Frontal cortex (tissue), 4 donors: ENCODE data around the gene CPED1. TPM values are rescaled to one million over a fixed set of nuclear protein-coding genes. Genes with fewer than 3 reads are reported as not detected.
"Not testable (repeated sequence)": the region's sequence is repeated elsewhere in the genome, so short reads cannot be mapped to it uniquely, and the experiment has no call there.

Experiments used
- DNase-seq, 2 donors: peaks; one replicate each; pipeline ENCODE4 v3.0.0; 2012; ENCODE audit warnings: low spot score in 2 of 2
- FAIRE-seq: peaks from 2 replicates; lab custom pipeline; 2012; peaks lifted over from hg19 to GRCh38; lab: Jason Lieb, UNC
- total RNA-seq: library from RNA; depleted of rRNA; stranded (reverse); fragments of >200 nt; gene quantifications from one replicate; pipeline ENCODE4 v1.2.3, GENCODE V29; 2014
- donor health status: control.
- donor health status: control.
- donor health status: control.

CPED1 gene
- total RNA-seq, 1 donor from 2014 or later = 3.3 TPM

DNA sequence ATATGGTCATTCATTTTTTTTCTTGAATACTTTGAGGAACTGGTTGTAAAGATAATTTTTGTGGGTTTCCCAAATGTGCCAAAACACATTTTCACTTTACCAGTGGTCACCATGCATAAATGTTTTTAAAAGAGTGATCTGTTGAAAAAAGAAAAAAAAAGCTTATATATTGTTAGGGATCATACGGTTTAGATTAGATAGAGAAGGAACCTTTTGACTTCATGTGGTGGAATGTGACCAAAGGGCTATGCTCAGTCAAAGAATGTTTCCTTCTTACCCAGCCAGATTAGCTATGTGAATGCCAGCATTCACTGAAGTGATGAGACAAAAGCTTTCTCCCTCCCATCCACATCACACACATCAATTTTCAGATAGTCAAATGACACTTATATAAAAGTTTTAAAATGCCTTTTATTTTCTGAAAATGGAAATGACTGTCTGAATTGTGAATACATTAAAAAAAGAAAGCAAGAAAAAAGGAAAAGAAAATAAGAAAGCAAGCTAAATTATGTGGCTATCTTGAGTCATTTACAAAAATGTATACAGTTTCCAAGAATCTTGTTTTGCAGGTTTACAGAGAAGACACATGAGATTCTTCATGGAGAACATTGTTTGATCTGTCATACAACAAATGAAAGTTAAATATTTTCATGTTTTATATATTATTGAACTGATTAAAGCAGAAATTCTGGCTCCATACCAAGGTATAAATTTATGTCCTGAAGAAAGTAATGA, 8.6 kb upstream of the CPED1 start:
- DNase-seq (no peak), FAIRE-seq (no peak)

DNA sequence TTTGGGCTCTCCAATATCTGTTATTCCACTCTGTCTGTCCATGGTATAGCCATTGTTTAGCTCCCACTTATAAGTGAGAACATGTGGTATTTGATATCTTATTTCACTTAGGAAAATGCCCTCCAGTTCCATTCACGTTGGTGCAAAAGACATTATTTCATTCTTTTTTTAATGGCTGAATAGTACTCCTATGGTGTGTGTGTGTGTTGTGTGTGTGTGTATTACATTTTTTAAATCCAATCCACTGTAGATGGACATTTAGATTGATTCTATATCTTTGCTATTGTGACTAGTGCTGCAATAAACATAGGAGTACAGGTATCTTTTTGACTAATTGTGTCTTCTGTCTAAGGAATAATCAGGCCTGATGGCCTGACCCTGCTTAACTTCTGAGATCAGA, 7.4 kb upstream of the CPED1 start:
- DNase-seq = no peak
- FAIRE-seq = no peak

DNA sequence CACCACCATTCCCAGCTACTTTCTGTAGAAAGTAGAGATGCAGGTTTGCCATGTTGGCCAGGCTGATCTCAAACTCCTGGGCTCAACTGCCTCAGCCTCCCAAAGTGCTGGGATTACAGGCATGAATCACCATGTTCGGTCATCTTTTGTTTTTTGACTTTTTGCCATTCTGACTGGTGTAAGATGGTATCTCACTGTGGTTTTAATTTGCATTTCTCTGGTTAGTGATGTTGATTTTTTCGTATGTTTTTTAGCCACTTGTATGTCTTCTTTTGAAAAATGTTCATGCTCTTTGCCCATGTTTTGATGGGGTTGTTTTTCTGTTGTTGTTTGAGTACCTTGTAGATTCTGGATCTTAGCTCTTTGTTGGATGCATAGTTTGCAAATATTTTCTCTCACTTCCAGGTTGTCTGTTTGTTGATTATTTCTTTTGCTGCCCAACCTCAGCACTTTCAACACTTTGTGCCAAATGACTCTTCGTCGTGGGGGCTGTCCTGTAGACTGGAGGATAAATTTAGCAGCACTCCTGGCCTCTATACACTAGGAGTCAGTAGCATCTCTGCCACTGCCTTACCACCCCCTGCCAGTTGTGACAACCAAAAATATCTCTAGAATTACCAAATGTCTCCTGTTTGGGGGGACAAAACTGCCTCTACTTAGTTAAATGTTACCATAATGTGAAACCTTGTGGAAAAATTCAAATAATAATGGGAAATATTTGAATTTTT, 6.5 kb upstream of the CPED1 start:
- DNase-seq = no peak
- FAIRE-seq = no peak

GRCh38 chr7:120983592-120983991, 4.9 kb upstream of the CPED1 start:
- DNase-seq, FAIRE-seq: not testable (repeated sequence)

DNA sequence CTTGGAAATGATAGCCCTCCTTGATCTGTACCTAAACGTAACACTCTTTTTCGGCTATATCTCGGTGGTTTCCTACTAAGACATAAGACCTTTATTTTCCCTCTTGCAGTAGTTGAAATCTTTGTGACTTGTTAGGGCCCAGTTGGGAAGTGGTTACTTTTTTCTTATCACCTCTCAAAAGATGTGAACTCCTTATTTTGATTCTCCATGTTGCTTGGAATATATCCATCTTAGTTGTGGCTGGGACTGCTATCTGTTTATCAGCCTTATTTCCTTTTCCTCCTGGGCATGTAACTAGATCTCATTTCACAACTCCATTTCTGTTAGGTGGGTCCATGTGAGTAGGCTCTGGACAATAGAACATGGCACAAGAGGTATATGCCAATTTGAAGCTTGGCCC, 4.1 kb upstream of the CPED1 start:
- no peak for DNase-seq
- FAIRE-seq = no peak

DNA sequence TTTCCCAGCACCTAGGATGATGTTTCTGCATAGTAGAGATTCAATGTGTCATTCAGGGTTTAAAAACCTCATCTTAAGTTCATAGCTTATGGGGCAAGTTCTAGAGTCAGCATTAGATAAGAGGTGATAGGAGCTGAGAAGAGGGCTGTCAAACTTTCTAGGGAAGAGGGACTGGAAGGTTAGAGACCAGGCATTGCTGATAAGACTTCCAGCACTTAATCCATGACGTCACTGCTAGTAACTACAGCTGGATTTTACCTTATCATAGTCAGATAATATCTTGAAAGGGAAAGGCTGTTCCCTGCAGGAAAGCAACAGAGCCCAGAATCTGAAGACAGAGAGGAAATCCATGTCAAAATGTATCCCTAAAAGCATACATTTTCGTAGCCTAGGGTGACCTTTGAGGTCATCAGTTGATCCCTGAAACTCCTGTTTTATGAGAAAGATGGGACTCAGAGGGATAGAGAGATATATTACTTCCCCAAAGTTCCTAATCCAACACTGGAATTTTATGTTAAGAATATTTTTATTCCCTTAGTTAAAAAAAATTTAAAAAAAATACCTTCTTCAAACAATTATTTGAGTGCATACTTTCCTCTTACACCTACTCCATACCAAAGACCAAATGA, 3.3 kb upstream of the CPED1 start:
- no peak for FAIRE-seq
- DNase-seq = no peak

GRCh38 chr7:120985839-120986238, 2.7 kb upstream of the CPED1 start:
- DNase-seq (no peak), FAIRE-seq (no peak)

GRCh38 chr7:120986650-120987049, 1.9 kb upstream of the CPED1 start:
- FAIRE-seq (no peak), DNase-seq (no peak)

DNA sequence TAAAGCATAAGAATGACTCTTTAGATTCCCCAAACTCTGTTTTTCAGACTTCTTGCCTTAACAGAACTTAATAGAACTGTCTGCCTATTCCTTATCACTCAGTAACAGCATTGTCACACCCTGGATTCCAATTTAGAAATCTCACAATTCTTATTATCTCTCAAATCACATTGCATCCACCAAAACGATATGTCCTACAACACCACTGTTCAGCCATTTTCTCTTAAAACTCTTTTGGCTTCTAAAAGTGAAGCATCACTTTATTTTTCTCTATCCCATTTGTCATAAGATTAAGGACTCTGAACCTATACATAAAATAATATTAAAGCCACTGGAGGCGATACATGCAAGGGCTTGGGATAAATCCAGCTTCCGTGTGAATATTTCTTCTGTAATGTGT, 1.2 kb upstream of the CPED1 start:
- FAIRE-seq (no peak), DNase-seq (no peak)

DNA sequence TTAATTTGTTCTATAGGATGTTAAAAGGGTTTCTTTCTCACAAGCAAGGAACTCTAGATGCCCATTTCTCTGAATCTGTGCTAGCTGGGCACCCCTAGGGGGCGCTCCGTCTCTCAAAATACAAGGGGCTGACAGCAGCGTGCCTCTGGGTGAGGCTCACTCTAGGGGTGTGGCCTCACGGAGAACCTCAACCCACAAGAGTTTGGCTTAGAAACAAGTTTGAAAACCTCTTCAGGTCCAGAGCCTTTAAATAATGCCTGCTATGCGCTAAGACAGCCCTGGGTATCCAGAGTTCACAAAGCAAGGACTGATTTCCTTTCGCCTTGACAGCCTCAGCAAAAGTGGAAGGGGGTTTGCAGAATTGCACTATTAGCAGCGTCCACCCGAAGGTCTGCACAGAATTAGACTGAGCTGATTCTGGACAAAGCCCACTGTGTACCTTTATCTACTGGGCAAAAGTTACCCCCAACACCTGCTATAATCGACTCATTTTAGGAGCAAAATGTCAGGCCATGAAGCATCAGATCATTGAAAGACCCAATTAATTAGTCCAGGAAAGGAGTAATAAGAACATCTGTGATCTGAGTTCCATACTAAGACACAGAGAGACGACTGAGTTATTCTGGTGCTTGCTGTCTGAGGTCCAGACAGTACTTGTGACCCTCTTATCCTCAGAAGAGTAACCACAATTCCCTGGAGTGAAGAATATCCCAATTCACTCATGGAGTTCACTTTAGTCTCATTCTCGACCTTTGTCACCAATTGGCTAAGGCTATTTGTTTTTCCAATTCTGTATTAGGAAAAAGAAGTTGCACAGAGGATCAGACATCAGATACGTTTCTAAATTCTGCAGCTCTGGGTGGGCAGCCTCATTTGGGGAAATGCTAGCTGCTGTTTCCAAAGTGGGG, 574 bp upstream of the CPED1 start:
- DNase-seq (peak; percentile 54 to 64), FAIRE-seq (no peak)

- FAIRE-seq = no peak
- DNase-seq = peak in 1 of 2 donors; percentile 10
Measured at GRCh38 chr7:120989257-120990220, 1.0 kb downstream of the CPED1 start.

DNA sequence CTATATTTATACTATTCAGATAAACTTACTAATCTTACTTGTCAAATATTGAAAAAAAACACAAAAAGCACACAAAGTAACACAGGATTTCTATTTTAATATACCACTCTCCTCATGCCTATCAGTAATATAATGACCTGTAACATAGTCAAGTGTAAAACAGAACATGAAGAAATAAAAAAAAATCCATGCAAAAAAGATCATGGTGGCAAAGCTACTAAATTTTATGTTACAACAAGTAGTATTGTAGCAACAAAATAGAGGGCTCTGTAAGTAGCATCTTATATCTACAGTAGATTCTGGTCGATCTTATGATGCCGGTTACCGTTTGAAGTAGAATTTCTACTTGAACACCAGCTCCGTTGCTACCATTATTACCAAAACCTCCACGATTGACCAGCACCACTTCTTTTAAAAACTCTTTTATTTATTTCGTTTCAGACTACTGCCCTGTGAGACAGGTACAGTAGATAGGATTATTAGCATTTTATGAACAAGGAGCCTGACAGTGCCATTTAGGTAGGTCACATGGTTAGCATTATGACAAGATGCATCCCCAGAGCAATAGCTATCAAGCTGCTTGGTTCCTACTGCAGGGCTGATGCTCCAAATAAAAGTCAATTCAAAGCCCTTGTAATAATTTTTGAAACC, 2.1 kb downstream of the CPED1 start:
- FAIRE-seq = no peak
- no peak for DNase-seq

- DNase-seq = no peak
- no peak for FAIRE-seq
Measured at GRCh38 chr7:120991161-120991560, 2.6 kb downstream of the CPED1 start.

DNA sequence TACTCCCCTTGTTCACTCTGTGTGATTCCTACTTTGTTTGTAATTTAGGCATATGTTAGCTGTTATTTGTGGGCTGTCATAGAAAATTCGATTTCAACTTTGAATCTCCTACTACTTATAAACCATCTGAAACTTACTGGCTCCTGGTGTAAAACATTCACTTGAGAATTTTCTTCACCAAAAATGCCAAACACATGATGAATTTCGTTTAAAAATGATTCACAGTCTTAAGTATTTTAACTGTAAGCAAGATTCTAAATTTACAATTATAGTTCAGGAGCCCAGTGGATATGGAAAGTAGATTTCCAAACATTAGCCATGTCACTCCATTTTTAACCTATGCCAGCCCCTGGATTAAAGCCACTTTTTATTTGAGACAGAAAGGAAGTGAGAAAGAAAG, 3.1 kb downstream of the CPED1 start:
- no peak for FAIRE-seq
- DNase-seq = no peak

DNA sequence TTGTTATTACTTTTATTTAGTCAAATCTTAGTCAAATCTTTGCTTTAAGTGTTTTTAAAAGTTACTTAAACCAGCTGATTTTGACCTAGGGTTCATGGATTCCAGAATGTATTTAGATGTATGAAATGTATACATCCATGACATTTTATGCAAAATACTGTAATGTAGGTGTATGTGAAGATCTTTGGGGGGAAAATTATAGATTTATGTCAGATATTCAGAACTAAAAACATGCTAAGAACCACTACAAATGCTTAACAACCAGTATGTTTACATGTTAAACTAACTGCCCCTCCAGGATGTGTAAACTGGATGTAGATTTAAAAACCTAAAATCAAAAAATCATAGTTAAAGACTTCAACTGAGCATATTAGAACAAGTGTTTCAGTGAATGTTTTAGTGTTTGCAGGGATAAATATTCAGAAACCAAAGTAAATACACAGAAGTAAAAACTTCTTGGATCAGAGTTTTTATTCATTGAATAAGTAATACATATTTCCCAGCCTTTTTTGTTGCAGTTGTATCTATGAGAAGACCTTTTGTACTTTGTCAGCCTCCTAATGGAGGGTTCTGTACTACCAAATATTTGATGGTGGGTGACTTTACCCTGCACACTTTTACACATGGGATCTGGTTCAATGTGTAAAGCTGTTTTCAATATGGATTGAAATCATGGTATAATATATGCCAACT, 3.9 kb downstream of the CPED1 start:
- DNase-seq (no peak), FAIRE-seq (no peak)

DNA sequence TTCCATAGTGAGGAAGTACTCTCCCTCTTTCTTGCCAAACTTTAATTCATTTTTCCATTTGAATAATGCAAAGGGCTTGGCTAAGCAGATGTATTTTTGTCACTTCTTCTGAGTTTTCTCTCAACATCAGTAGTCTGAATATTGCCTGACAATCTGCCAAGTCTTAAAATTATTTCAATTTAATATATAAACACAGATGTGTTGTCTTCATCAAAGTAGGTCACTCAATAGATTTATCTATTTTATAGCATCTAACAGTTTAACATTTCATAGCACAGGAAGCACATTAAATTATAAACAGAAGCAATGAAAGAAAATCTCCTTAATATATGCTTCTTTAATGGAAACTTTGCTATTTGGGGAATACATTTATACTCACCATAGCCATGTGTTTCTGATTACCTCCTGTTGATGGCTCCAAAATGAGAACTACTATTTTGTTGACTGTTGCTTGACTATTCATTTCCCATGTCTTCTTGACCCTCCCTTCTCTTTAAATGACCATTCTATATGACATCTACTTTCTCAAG, 4.5 kb downstream of the CPED1 start:
- no peak for DNase-seq
- FAIRE-seq = no peak

DNA sequence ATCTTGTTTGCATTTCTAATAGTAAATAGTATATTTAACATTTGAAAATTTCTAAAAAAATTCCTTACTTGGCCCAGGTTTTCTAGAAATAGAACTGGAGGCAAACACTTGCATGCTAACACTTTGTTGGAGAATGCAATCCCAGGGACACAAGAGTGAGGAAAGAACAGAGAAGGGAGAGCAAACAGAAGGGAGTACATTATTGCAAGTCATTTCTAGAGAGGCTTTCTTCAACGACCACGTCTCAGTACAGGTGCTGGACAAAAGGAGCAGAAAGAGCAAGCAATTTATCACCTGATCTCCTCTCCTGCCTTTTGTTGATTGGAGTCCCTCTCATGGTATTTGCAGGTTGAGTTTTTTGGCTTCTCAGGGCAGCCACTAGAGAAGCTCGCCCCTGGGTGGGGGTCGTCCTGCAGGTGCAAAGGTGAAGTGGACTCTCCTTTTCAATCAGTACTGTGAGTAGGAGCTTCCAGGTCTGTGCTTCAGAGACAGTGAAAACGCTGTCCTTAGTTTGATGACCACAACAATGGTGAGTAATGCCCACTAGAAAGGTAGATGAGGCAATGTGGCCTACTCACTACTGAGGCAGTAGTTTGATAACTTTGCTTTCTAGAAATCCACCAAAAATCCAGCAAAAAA, 5.2 kb downstream of the CPED1 start:
- DNase-seq (no peak), FAIRE-seq (no peak)
